ENCODE results near the gene PKP3.
"Not testable (repeated sequence)": the region's sequence is repeated elsewhere in the genome, so short reads cannot be mapped to it uniquely, and the experiment has no call there.

Gene PKP3

DNA sequence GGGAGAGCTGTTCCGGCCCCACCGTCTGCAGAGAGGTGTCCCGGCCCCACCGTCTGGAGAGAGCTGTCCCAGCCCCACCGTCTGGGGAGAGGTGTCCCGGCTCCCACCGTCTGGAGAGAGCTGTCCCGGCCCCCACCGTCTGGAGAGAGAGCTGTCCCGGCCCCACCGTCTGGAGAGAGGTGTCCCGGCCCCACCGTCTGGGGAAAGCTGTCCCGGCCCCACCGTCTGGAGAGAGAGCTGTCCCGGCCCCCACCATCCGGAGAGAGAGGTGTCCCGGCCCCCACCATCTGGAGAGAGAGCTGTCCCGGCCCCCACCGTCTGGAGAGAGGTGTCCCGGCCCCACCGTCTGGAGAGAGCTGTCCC, 30.6 kb upstream of the PKP3 start:
- DNase-seq = not testable (repeated sequence)

- no peak for DNase-seq
Measured at GRCh38 chr11:363948-364761, 29.9 kb upstream of the PKP3 start.

- DNase-seq = no peak
Measured at GRCh38 chr11:364991-365725, 28.9 kb upstream of the PKP3 start.

GRCh38 chr11:365831-366230, 28.2 kb upstream of the PKP3 start:
- DNase-seq = no peak

GRCh38 chr11:367956-368413, 26.0 kb upstream of the PKP3 start:
- no peak for DNase-seq

GRCh38 chr11:368414-369335, 25.3 kb upstream of the PKP3 start:
- no peak for DNase-seq

- DNase-seq = no peak
Measured at GRCh38 chr11:369336-370018, 24.5 kb upstream of the PKP3 start, which contains the start of gene B4GALNT4. Gene B4GALNT4 (plus strand): TSS chr11:369499. CDS start chr11:369804, 305 bp downstream.

DNA sequence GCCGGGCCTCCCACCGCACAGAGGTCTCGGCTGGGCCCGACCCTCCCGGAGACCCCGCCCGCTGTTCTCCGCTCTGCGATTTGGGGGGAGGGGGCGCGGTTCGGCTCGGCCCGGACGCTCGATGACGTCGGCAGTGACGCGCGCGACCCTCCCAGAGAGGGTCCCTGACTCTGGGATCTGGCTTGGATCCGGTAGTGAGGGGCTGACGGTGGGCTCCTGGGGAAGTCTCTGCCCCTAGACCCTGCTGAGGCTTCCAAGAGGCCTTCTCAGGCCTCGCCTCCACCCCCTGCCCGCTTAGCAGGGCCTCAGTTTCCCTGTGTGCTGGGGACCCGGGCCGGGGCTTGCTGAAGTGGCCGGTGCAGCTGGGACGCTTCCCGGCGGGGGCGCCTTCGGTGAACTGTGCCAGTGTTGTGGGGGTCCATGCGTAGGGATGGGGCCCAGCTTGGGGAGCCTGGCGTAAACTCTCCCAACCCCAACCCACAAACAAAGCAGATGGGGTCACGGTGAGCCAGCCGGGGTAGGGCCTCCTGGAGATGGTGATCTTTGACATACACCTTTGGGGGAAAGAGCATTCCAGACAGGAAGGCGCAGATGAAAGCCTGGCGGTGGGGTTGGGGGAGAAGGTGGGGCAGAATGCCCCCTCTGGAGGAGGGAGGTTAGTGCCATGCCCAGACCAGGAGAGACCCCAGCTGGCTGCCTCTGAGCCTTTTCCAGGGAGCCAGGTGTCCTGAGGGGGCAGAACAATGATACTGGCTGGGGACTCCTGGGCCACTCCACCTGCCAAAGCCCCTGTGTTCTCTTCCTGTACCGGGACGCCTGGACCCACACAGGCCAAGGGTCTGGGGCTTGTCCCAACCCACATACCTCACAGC, 23.7 kb upstream of the PKP3 start:
- DNase-seq = no peak

GRCh38 chr11:371051-371450, 23.0 kb upstream of the PKP3 start:
- DNase-seq = no peak

DNA sequence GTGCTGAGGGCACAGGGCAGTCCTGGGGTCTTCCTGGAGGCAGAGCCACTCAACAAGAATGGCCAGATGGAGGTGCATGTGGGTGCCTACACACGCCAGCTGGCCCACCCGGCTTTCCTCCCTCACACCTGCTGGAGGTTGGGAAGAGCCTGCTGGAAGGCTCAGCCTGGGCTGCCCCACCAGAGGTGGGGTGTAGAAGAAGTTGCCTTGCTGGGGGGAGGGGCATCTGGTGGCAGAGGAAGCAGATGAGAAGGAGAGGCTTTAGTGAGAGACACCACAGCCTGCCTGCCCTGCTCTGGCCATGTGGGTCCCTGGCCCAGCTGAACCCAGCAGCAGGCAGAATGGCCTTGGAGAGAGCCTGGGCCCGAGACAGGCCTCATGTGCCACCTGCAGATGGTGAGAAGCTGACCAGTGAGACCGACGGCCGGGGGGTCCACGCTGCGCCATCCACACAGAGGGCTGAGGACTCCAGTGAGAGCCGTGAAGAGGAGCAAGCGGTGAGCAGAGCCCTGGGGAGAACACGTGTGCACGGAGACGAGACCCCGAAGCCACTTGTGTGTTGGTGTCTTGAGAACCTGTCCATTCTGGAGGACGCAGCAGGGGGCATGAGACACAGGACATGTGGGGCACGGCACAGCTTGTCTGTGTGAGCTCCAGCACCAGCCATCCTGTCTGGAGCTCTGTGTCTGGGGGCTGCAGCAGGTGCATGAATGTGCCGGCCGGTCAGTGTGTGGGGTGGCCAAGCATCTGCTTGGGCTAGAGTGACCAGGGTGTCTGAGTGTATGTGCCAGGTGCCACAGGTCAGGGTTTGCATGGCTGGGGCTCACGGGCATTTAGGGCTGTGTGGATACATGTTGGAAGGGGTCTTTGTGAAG, 22.1 kb upstream of the PKP3 start:
- DNase-seq = no peak

- no peak for DNase-seq
Measured at GRCh38 chr11:372809-373715, 20.9 kb upstream of the PKP3 start.

- no peak for DNase-seq
Measured at GRCh38 chr11:373716-374551, 20.1 kb upstream of the PKP3 start.

DNA sequence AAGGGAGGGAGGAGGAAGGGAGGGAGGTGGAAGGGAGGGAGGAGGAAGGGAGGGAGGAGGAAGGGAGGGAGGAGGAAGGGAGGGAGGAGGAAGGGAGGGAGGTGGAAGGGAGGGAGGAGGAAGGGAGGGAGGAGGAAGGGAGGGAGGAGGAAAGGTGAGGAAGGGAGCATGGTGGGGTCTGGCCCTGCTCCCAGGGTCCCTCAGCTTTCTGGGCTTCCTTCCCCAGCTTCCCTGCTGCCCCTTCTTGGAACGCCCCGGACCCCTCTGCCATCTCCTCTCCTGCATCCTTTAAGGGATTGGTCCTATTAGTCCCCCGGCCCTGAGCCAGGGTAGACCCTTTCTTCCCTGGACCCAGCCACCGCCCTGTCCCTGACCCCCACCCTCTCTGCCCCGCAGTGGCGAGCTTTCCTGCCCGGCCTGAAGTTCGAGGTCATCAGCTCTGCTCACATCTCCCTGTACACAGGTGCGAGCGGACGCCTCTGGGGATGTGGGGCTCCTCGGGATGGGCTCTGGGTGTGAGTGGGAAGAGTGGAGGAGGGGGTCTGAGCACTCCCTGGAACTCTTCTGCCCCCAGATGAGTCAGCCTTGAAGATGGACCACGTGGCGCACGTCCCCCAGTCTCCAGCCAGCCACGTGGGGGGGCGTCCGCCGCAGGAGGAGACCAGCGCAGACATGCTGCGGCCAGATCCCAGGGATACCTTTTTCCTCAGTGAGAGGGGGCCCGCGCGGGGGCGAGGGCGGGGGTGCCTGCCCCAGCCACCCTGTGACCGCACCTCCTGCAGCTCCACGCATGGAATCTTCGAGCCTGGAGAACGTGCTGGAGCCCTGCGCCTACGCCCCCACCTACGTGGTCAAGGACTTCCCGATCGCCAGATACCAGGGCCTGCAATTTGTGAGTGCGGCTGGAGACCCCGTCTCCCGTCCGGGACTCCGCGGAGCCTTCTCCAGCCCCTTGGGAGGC, 18.7 kb upstream of the PKP3 start:
- DNase-seq = no peak

DNA sequence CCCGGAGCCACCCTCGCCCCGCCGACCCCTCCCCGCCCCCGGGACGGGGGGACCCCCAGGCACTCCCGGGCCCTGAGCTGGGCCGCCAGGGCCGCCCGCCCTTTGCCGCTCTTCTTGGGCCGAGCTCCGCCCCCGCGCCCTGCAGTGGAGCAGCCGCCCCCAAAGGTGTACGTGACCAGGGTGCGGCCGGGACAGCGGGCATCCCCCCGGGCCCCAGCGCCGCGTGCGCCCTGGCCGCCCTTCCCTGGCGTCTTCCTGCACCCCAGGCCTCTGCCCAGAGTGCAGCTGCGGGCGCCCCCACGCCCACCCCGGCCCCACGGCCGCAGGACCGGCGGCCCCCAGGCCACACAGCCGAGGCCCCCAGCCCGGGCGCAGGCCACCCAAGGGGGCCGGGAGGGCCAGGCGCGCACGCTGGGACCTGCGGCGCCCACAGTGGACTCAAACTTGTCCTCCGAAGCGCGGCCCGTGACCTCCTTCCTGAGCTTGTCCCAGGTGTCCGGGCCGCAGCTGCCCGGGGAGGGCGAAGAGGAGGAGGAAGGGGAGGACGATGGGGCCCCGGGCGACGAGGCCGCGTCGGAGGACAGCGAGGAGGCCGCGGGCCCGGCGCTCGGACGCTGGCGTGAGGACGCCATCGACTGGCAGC, 17.4 kb upstream of the PKP3 start:
- DNase-seq = no peak

- DNase-seq = no peak
Measured at GRCh38 chr11:377174-377865, 16.7 kb upstream of the PKP3 start.
